UCSD-AML1 (cell line): ENCODE measurements around the gene MAN1C1.
"Not testable (repeated sequence)": the region's sequence is repeated elsewhere in the genome, so short reads cannot be mapped to it uniquely, and the experiment has no call there.

Experiments used
- DNase-seq: peaks from one replicate; lab custom pipeline; 2025; ENCODE audit not compliant: unreplicated experiment; lab: John Stamatoyannopoulos, UW

MAN1C1 gene

DNA sequence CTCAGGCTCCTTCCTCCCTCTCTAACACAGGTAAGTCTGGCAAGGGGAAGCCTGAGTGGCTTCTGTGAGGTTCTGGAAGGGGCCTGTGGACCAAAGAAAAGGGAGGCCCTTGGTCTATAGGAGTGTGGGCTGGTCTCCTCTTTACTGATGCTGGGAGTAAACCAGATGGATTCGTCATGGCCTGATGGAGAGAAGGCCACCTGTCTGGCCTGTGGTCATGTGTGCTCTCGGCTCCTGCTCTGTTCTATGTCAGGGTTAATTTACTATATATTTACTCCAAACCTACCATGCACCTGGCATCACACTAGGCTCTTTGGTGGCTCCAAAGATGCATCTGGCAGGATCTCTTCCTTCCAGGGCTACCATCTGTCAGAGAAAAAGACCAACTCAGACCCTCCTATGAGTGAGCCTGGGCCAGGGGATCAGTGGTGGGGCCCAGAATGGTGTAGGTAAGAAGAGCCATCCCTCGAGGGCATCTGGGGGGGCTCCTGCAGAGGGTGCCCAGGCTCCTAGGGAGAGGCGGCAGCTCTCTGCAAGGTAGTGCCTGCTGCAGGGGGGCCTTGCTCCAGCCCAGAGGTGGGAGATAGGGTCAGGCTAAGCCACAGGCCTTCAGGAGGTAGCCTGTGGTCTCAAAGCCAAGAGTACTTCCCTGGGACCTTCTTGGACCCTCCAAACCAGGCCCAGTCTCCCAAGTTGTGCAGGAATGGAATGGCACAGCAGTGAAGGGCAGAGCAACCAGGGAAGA lies 115.2 kb downstream of the MAN1C1 start:
- DNase-seq: no peak

- DNase-seq: no peak
Observed at GRCh38 chr1:25732821-25733220, 116.2 kb downstream of the MAN1C1 start.

DNA sequence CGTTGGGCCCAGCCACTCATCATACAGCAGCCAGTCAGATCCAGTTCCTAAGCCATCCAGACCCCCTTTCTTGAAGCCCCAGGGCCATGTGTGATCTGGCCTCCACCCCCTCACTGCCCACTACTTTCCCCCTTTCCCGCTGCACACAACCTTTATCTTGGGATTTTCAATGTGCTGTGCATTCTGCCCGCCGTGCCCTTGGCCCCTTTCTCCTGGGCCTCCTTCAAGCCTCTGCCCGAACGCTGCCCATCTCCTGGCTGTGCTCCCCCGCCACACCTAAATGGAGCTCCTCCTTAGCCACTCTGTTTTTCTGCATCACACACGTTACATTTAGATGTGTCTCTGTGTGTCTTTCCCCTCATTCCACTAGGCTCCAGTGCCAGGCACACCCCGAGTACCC lies 116.7 kb downstream of the MAN1C1 start:
- DNase-seq: no peak

DNA sequence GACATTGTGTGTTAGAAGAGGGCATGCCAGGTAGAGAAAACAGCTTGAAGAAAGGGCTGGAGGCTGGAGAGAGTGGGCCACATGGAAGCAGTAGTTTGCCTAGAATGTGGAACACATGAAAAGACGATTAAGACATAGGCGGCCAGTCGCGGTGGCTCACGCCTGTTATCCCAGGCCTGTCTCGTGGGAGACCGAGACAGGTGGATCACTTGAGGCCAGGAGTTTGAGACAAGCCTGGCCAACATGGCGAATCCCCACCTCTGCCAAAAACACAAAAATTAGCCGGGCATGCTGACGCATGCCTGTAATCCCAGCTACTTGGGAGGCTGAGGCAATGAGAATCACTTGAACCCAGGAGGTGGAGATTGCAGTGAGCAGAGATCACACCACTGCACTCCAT lies 118.4 kb downstream of the MAN1C1 start:
- not testable (repeated sequence) for DNase-seq

DNA sequence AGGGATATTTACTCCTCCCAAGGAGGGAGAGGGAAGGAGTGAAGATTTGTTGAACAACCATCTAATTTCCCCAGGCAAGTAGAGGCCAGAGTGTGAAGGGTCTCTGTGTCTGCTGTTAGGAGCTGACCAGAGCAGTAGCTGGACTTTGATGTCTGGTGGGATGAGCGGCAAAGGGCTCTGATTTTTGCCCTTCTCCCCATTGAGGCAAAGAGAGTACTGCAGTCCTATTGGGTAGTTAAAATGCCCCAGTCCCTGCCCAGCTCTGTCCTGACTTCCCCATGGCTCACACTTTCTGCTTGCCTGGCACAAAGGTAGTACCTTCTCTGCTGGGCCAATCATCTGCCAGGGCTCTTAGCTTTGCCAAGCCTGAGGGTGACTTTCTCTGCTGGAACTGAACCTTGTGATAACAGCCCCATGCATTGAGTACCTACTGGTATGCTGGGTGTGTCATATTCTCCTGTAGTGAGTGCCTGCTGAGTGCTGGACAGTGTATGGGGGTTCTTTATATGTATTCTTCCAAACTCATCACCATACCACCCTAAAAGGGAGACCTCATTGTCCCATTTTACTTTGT lies 119.5 kb downstream of the MAN1C1 start:
- DNase-seq: no peak

GRCh38 chr1:25737130-25737529 lies 120.5 kb downstream of the MAN1C1 start:
- peak; percentile 34 for DNase-seq

GRCh38 chr1:25738499-25738898 lies 121.9 kb downstream of the MAN1C1 start:
- no peak for DNase-seq

- no peak for DNase-seq
Observed at GRCh38 chr1:25739341-25739740, 122.8 kb downstream of the MAN1C1 start.

DNA sequence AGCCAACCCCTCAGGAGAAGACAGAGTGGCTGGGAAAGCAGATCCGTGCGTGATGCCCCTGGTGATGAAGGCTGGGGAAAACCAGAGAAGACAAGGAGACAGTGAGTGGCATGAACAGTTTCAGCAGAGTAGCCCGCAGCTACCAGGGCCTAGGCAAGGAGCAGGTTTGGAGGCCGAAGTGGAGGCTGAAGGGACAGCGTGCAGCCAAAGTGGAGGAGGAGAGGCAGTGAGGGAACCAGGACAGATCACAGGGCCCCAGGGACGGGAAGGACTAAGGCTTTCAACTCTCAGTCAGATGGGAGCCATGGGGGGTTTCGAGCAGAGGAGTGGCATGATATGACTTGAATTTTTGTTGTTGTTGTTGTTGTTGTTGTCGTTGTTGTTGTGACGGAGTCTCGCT lies 123.5 kb downstream of the MAN1C1 start:
- no peak for DNase-seq

GRCh38 chr1:25742316-25742715 lies 125.7 kb downstream of the MAN1C1 start:
- no peak for DNase-seq

- DNase-seq: no peak
Observed at GRCh38 chr1:25743164-25744139, 126.9 kb downstream of the MAN1C1 start.

- no peak for DNase-seq
Observed at GRCh38 chr1:25744140-25744581, 127.6 kb downstream of the MAN1C1 start.

GRCh38 chr1:25744636-25745425 lies 128.2 kb downstream of the MAN1C1 start:
- no peak for DNase-seq

DNA sequence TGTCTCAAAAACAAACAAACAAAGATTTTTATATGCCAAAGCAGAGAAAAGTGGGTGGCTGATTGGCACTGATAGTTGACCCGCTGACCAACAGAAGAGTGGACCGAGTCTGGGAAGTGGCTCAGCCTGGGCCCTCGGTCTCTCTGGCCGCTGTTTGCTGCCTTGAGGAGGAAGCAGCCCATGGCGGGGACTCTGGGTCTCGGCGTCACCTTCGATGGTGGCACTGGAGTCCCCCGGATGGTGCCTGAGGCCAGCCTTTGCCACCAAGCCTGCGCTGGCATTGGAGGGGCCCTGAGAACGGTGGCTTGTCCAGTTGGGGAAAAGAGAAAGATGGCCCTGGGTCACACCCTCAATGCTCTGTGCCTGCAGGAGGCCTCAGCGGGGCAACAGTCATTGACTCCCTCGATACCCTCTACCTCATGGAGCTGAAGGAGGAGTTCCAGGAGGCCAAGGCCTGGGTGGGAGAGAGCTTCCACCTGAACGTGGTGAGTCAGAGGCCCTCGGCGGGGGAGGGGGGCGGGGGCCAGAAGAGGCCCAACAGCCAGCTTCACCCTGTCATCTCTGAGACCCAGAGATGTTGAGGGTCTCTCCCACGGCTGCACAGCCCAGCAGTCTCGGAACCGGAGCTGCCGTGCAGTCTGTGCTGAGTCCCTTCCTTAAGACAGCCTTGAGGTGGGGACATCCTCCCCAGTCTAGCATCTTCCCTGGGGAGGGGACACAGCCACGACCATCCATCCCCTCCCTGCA lies 129.9 kb downstream of the MAN1C1 start:
- DNase-seq: no peak

GRCh38 chr1:25747046-25747719 lies 130.6 kb downstream of the MAN1C1 start:
- no peak for DNase-seq

DNA sequence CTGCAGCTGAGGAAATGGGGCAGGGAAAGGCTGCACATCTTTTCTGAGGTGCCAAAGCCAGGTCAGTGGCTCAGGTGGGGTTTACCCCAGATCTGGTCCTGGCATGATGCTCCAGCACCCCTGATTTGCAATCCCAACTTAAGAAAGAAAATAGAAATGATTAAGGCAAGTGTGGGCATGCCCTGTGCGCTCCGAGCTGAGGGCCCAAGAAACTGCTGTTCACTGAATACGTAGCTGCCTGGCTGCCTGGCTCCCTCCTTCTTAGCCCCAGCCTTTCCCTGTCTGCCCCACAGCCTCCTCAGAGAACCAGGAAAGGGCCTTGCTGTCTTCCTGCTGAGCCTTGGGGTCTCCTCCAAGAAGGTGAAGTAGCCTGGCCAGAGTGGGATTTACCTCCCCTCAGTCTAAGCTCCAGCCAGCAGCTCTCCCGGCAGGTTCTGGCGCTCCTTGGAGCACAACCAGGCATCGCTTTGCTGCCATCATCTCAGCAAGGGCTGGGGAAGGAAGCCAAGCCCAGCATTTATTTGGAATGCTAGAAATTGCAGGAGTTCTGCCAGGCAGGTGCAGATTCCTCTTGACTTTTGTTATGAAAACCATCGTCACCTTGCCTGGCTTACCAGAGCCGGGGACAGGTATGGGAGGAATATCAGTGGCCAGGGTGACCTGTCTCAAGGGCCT lies 132.1 kb downstream of the MAN1C1 start:
- DNase-seq: no peak

- no peak for DNase-seq
Observed at GRCh38 chr1:25750923-25751605, 134.5 kb downstream of the MAN1C1 start.

- DNase-seq: peak; percentile 30
Observed at GRCh38 chr1:25754470-25755181, 138.0 kb downstream of the MAN1C1 start.
